GM12878 (cell line): ENCODE data around the gene CSTB. TPM values are rescaled to one million over a fixed set of nuclear protein-coding genes. Genes with fewer than 3 reads are reported as not detected.

Experiments
- ATAC-seq: fragments of 200-7000 bp; cut with Tn5 transposase; 3 replicates; pipeline ENCODE4 v1.9.1; 2020; ENCODE audit warnings: mild to moderate bottlenecking, moderate library complexity
- BruUV-seq: library from RNA; stranded (reverse); fragments of 400-500 nt; replicated peaks from 2 replicates; lab custom pipeline; 2021; lab: Mats Ljungman, UMichigan
- CTCF ChIA-PET: fragments of 300-600 bp; sonication (Branson Sonifier 250); formaldehyde crosslinking; extraction: SDS; loops from one replicate; lab custom pipeline; 2021; ENCODE audit warnings: inconsistent platforms; lab: Yijun Ruan, JAX
- POLR2A ChIA-PET: fragments of 350-600 bp; formaldehyde crosslinking; extraction: SDS; loops from one replicate; lab custom pipeline; 2021; ENCODE audit warnings: inconsistent platforms; lab: Charles Lee
- RAD21 ChIA-PET: fragments of 300-600 bp; sonication (Branson Sonifier 250); formaldehyde crosslinking; loops from one replicate; lab custom pipeline; 2023; ENCODE audit warnings: antibody characterized with exemption; ENCODE audit not compliant: unreplicated experiment; lab: Charles Lee
- SMC1A ChIA-PET: fragments of 300-600 bp; sonication (Branson Sonifier 250); formaldehyde crosslinking; loops from one replicate; lab custom pipeline; 2023; ENCODE audit not compliant: unreplicated experiment, uncharacterized antibody; lab: Charles Lee
- DNase-seq: peaks from one replicate; pipeline ENCODE4 v3.0.0-alpha.2; 2011; ENCODE audit warnings: low read depth, low spot score
- FAIRE-seq: peaks from 3 replicates; lab custom pipeline; 2011; peaks lifted over from hg19 to GRCh38; lab: Jason Lieb, UNC
- H2AFZ ChIP-seq: 2 replicates; pipeline ENCODE4 v1.6.0; 2011; ENCODE audit warnings: low read depth, low read length, control low read depth; ENCODE audit not compliant: control insufficient read depth
- H3K27ac ChIP-seq: 2 replicates; pipeline ENCODE4 v1.5.1; 2011; ENCODE audit warnings: control low read depth; ENCODE audit not compliant: control insufficient read depth, insufficient read depth
- H3K27me3 ChIP-seq, 2 experiments: replicated peaks in 1 of 2; 2 replicates each; pipeline versions ENCODE4 v1.6.0 to v1.6.1; 2011; ENCODE audit warnings: low read length in 1 of 2; ENCODE audit not compliant: control insufficient read depth in 2 of 2, insufficient read depth in 2 of 2
- H3K36me3 ChIP-seq, 2 experiments: 2 replicates each; pipeline ENCODE4 v1.5.1; 2011; ENCODE audit warnings: low read length in 1 of 2; ENCODE audit not compliant: control insufficient read depth in 2 of 2, insufficient read depth in 2 of 2
- H3K4me1 ChIP-seq: 2 replicates; pipeline ENCODE4 v1.6.1; 2011; ENCODE audit warnings: mild to moderate bottlenecking, low read length, moderate library complexity, mixed read lengths; ENCODE audit not compliant: control insufficient read depth, insufficient read depth
- H3K4me2 ChIP-seq: 2 replicates; pipeline ENCODE4 v1.6.0; 2011; ENCODE audit warnings: control low read depth; ENCODE audit not compliant: control insufficient read depth, insufficient read depth
- H3K4me3 ChIP-seq: fragments of 200-600 bp; sonication (generic); 2 replicates; pipeline ENCODE4 v1.5.1; 2016
- H3K79me2 ChIP-seq: 2 replicates; pipeline ENCODE4 v1.6.0; 2011; ENCODE audit warnings: low read length; ENCODE audit not compliant: control insufficient read depth, insufficient read depth
- H3K9ac ChIP-seq: 2 replicates; pipeline ENCODE4 v1.8.0; 2011; ENCODE audit warnings: low read length, control low read depth, mixed read lengths; ENCODE audit not compliant: control insufficient read depth, insufficient read depth
- H3K9me3 ChIP-seq: replicated peaks from 3 replicates; pipeline ENCODE4 v1.5.1; 2011; ENCODE audit warnings: mild to moderate bottlenecking, low read length; ENCODE audit not compliant: control insufficient read depth, insufficient read depth
- H4K20me1 ChIP-seq: 2 replicates; pipeline ENCODE4 v1.6.0; 2011; ENCODE audit not compliant: control insufficient read depth, insufficient read depth
- USF1 ChIP-seq: IDR thresholded peaks from 2 replicates; pipeline ENCODE4 v1.6.1; 2011; ENCODE audit warnings: borderline replicate concordance, low read depth, mild to moderate bottlenecking, moderate library complexity, mixed read lengths, low read length; ENCODE audit not compliant: insufficient read depth; ENCODE audit errors: extremely low read length
- ZBTB33 ChIP-seq: fragments of 450-650 bp; IDR thresholded peaks from 2 replicates; pipeline ENCODE4 v1.6.1; 2017; ENCODE audit warnings: mild to moderate bottlenecking
- WGBS: methylation state at CpG from one replicate; pipeline ENCODE4 v1.1.6; 2016; ENCODE audit warnings: low lambda C conversion rate; ENCODE audit not compliant: insufficient replicate concordance, insufficient coverage; ENCODE audit errors: missing lambda C conversion rate; 5-methylcytosine and 5-hydroxymethylcytosine counted together
- in situ Hi-C: fragments of 300-500 bp; cut with MboI; formaldehyde crosslinking; loops from 9 replicates; pipeline ENCODE4 v1.14.3; 2018; ENCODE audit warnings: mixed read lengths
- intact Hi-C: fragments of 100-400 bp; cut with micrococcal nuclease; formaldehyde crosslinking; loops from one replicate; pipeline ENCODE4 v1.14.2; 2022; ENCODE audit not compliant: unreplicated experiment
- polyA plus RNA-seq, 11 experiments: library from polyadenylated mRNA; depleted of rRNA in 4 of 11; unstranded in 6 of 11; stranded (reverse) in 5 of 11; fragments of >200 nt; fragmentation: Nextera tagmentation in 4 of 11; fragmentation: Illumina TruSeq in 1 of 11; extraction: Ambion mirVana in 4 of 11; extraction: Trizol in 1 of 11; gene quantifications; 1 replicate in 1 of 11; 2 replicates in 10 of 11; pipeline versions ENCODE4 v1.2.1 to v1.2.3, GENCODE V29; 2011 to 2016; ENCODE audit warnings: inconsistent platforms in 2 of 11, missing spikeins in 2 of 11, low read depth in 1 of 11
- total RNA-seq, 4 experiments: library from RNA; depleted of rRNA in 3 of 4; stranded (reverse); fragments of >200 nt in 3 of 4; fragmentation: Illumina TruSeq in 1 of 4; extraction: Trizol in 1 of 4; gene quantifications; 2 replicates each; pipeline versions ENCODE4 v1.2.1 to v1.2.3, GENCODE V29; 2013 to 2021

CSTB gene
- total and polyA plus RNA-seq, 10 of the 15 experiments (the other 5 are each of a cell fraction or from before 2014, with no cell fraction given), result 12.5 to 82.7 (median 41.9) TPM

GRCh38 chr21:43731476-43731875, 44.6 kb downstream of the CSTB start:
- Histone ChIP-seq H3K9ac (no peak overlapping the region), H3K9me3 (no peaks in the 10 kb centered on the region), H3K27me3 (no peaks in the 10 kb centered on the region), H3K27ac (no peak overlapping the region), H4K20me1 (no peaks in the 10 kb centered on the region; the same call in 1 of the 2 replicates), H3K4me1 (peaks cover 24% of the 10 kb centered on the region), H3K4me2 (no peak overlapping the region), H2AFZ (no peak overlapping the region), H3K36me3 (peaks cover 7 to 11% of the 10 kb centered on the region in 2 experiments; a peak in 3 of 4 replicates), H3K79me2 (peaks cover 34% of the 10 kb centered on the region), H3K4me3 (no peak overlapping the region)
- ChIA-PET RAD21 (no interaction called here), CTCF (no interaction called here), POLR2A (no interaction called here), SMC1A (no interaction called here)
- TF ChIP-seq USF1 (no peak), ZBTB33 (no peak)
- WGBS, result 95% methylated on average over 6 of the region's 6 CpGs
- no peak for FAIRE-seq
- no peak for DNase-seq
- in situ Hi-C loops, result no loop called here
- no TSS peak for BruUV-seq
- intact Hi-C loops, result no loop called here
- ATAC-seq, result no peak
